T-helper 1 cell treated with Interleukin-12 subunit alpha and Interleukin-12 subunit beta and Interleukin-4 antibody, amounts not matched to agents 30 μg/mL and 1 μg/mL, for 36 hours (primary cell): Measurements from ENCODE around the gene SERTAD2.

ENCODE experiments used
- H3K27ac Mint-ChIP-seq: one replicate; pipeline ENCODE4 v1.8.0; 2021; ENCODE audit warnings: mild to moderate bottlenecking, mixed read lengths
- H3K27me3 Mint-ChIP-seq: one replicate; pipeline ENCODE4 v1.8.0; 2021; ENCODE audit warnings: low read depth, mixed read lengths
- H3K36me3 Mint-ChIP-seq: one replicate; pipeline ENCODE4 v1.8.0; 2021; ENCODE audit warnings: low read depth, mixed read lengths
- H3K4me1 Mint-ChIP-seq: one replicate; pipeline ENCODE4 v1.8.0; 2021; ENCODE audit warnings: low read depth, mixed read lengths
- H3K4me3 Mint-ChIP-seq: one replicate; pipeline ENCODE4 v1.8.0; 2021; ENCODE audit warnings: mild to moderate bottlenecking, moderate library complexity, mixed read lengths
- H3K9me3 Mint-ChIP-seq: one replicate; pipeline ENCODE4 v1.8.0; 2021; ENCODE audit warnings: mixed read lengths

SERTAD2 gene

GRCh38 chr2:64606479-64607363 is 47.0 kb downstream of the SERTAD2 start:
- no peaks in the 10 kb centered on the region for H3K36me3 Mint-ChIP-seq
- peaks cover 15% of the 10 kb centered on the region for H3K27me3 Mint-ChIP-seq
- H3K9me3 Mint-ChIP-seq: peaks cover 16% of the 10 kb centered on the region
- peak overlapping the region; percentile 84 for H3K27ac Mint-ChIP-seq
- H3K4me3 Mint-ChIP-seq: peak overlapping the region; percentile 53
- H3K4me1 Mint-ChIP-seq: peaks cover 25% of the 10 kb centered on the region

DNA sequence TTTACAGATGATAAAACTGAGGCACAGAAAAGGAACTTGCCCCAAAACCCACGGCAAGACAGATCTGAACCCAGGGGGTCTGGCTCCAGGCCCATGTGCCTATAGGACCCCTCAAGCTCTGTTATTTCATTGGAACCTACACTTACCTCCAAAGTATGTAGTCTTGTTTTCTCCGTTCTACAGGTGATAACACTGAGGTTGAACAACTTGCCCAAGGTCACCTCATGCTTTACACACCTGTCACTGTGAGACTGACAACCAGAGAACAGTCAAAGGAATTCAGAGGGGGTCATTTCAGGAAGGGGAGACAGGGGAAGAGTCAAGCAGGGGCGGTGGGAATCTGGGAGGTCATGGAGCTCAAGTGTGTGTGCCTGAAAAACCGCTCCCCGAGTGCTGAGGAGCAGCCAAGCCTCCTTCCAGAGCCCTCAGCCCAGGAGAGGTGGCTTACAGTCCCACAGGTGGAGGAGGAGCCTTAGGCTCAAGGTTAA is 47.7 kb downstream of the SERTAD2 start:
- Mint-ChIP-seq H3K36me3 (no peaks in the 10 kb centered on the region), H3K9me3 (peaks cover 16% of the 10 kb centered on the region), H3K4me1 (peaks cover 25% of the 10 kb centered on the region), H3K27ac (peak overlapping the region; percentile 43), H3K4me3 (peak overlapping the region; percentile 53), H3K27me3 (peaks cover 8% of the 10 kb centered on the region)

DNA sequence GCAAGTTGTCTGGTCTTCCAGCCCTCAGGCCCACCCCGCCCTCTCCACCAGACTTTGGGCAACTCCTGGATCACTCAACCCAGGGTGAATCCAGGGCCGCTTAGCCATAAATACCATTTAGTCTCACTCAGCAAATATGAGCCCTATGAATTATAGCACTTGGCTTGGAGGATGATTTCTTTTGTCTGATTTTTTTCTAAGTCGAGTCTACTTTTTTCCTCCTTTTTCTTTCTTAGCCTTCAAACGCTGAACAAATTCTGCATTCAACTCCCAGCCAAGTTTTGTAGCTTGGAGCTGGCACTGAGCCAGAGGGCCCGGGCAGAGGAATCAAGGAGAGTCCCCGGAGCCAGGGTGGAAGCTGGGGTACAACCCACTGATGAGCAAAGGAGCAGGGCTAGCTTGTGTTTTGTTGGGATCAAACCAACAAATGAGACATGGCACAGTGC is 48.7 kb downstream of the SERTAD2 start:
- Mint-ChIP-seq H3K36me3 (no peaks in the 10 kb centered on the region), H3K4me1 (peaks cover 26% of the 10 kb centered on the region), H3K4me3 (no peak overlapping the region), H3K27ac (no peak overlapping the region), H3K9me3 (peaks cover 16% of the 10 kb centered on the region), H3K27me3 (no peaks in the 10 kb centered on the region)

DNA sequence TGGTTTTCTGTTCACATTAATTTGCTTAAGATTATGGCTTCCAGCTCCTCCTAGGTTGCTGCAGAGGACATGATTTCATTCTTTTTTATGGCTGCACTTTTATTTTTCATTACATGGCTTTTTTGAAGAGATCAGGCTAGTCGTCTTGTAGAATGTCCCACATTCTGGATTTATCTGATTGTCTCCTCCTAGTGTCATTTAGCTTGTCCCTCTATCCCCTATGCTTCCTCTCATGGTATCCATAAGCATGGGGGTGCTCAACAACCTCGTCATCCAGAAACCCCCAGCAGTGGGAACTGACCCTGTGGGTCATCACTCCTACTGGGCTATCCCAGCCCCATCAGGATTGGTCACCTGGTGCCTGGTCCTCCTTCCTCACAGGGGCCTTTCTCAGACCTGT is 49.6 kb downstream of the SERTAD2 start:
- Mint-ChIP-seq H3K9me3 (peaks cover 16% of the 10 kb centered on the region), H3K36me3 (no peaks in the 10 kb centered on the region), H3K27ac (no peak overlapping the region), H3K4me3 (no peak overlapping the region), H3K27me3 (no peaks in the 10 kb centered on the region), H3K4me1 (peaks cover 34% of the 10 kb centered on the region)

GRCh38 chr2:64602436-64602835 is 51.3 kb downstream of the SERTAD2 start:
- Mint-ChIP-seq H3K4me1 (peaks cover 24% of the 10 kb centered on the region), H3K27ac (no peak overlapping the region), H3K27me3 (no peaks in the 10 kb centered on the region), H3K9me3 (peaks cover 16% of the 10 kb centered on the region), H3K36me3 (no peaks in the 10 kb centered on the region), H3K4me3 (no peak overlapping the region)

GRCh38 chr2:64601785-64602391 is 51.8 kb downstream of the SERTAD2 start:
- H3K27me3 Mint-ChIP-seq: no peaks in the 10 kb centered on the region
- H3K9me3 Mint-ChIP-seq: peaks cover 16% of the 10 kb centered on the region
- H3K27ac Mint-ChIP-seq: no peak overlapping the region
- no peak overlapping the region for H3K4me3 Mint-ChIP-seq
- H3K4me1 Mint-ChIP-seq: peaks cover 20% of the 10 kb centered on the region
- no peaks in the 10 kb centered on the region for H3K36me3 Mint-ChIP-seq

GRCh38 chr2:64601034-64601754 is 52.5 kb downstream of the SERTAD2 start:
- no peak overlapping the region for H3K4me3 Mint-ChIP-seq
- no peak overlapping the region for H3K27ac Mint-ChIP-seq
- peaks cover 16% of the 10 kb centered on the region for H3K9me3 Mint-ChIP-seq
- H3K4me1 Mint-ChIP-seq: peaks cover 14% of the 10 kb centered on the region
- H3K27me3 Mint-ChIP-seq: no peaks in the 10 kb centered on the region
- no peaks in the 10 kb centered on the region for H3K36me3 Mint-ChIP-seq

DNA sequence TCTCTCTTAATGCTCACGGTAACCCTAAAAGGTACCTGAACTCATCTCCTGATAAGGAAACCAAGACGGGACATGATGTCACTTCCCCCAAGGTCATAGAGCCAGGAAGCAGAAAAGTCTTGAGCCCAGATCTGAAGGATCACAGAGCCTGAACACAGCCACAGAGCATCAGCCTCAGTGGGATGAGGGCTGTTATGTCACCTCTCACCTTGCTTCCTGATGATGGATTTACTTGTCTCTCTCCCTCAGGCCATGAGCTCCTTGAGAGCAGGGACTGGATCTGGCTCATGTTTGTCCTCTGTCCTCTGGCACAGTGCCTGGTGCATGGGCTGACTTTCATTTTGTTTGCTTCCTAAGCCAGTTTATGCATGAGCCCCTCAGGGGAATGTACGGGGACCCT is 54.2 kb downstream of the SERTAD2 start:
- peaks cover 9% of the 10 kb centered on the region for H3K4me1 Mint-ChIP-seq
- H3K27me3 Mint-ChIP-seq: no peaks in the 10 kb centered on the region
- H3K9me3 Mint-ChIP-seq: peaks cover 11% of the 10 kb centered on the region
- no peak overlapping the region for H3K27ac Mint-ChIP-seq
- no peak overlapping the region for H3K4me3 Mint-ChIP-seq
- no peaks in the 10 kb centered on the region for H3K36me3 Mint-ChIP-seq

- no peaks in the 10 kb centered on the region for H3K9me3 Mint-ChIP-seq
- H3K4me1 Mint-ChIP-seq: peaks cover 9% of the 10 kb centered on the region
- H3K27me3 Mint-ChIP-seq: no peaks in the 10 kb centered on the region
- no peaks in the 10 kb centered on the region for H3K36me3 Mint-ChIP-seq
- no peak overlapping the region for H3K27ac Mint-ChIP-seq
- no peak overlapping the region for H3K4me3 Mint-ChIP-seq
Observed at GRCh38 chr2:64598226-64598625, 55.5 kb downstream of the SERTAD2 start.

- no peaks in the 10 kb centered on the region for H3K9me3 Mint-ChIP-seq
- H3K4me3 Mint-ChIP-seq: no peak overlapping the region
- no peaks in the 10 kb centered on the region for H3K27me3 Mint-ChIP-seq
- peaks cover 15% of the 10 kb centered on the region for H3K36me3 Mint-ChIP-seq
- H3K27ac Mint-ChIP-seq: no peak overlapping the region
- H3K4me1 Mint-ChIP-seq: peaks cover 17% of the 10 kb centered on the region
Observed at GRCh38 chr2:64595397-64596176, 58.1 kb downstream of the SERTAD2 start.

DNA sequence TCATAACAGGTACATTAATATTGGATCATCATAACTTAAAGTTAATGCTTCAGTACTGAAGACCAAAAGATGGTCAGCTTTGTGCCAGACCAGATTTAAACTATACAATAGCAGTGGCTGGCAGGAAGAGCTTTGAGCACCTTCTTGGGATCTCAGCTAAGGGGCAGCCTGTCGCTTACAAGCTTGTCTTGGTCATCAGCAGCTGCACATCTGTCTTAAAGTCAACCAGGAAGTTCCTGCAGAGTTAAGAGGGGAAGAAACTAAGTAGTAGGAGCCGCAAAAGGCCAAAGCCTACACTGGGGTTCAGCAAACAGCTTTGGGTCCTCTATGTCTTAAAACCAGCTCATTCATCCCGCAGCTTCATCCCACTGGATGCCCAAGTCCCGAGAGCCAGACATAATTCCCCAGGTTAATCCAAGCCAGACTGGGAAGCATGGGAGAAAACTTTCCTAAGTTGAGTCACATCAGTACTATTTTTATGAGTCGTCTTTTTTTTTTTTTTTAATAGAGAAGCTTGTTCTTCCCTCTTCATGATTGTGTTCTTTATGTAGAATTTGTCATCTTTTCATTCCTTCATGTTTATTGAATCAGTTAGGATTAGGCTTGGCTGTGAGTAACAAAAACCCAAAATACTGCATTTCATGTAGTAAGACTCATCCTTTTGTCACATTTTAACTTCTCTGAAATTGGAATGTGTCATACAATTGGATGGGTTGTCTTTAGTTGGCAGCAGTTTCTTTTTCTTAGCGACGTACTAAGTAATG is 59.3 kb downstream of the SERTAD2 start:
- Mint-ChIP-seq H3K9me3 (no peaks in the 10 kb centered on the region), H3K4me3 (no peak overlapping the region), H3K27ac (no peak overlapping the region), H3K4me1 (peaks cover 11% of the 10 kb centered on the region), H3K36me3 (peaks cover 24% of the 10 kb centered on the region), H3K27me3 (no peaks in the 10 kb centered on the region)

DNA sequence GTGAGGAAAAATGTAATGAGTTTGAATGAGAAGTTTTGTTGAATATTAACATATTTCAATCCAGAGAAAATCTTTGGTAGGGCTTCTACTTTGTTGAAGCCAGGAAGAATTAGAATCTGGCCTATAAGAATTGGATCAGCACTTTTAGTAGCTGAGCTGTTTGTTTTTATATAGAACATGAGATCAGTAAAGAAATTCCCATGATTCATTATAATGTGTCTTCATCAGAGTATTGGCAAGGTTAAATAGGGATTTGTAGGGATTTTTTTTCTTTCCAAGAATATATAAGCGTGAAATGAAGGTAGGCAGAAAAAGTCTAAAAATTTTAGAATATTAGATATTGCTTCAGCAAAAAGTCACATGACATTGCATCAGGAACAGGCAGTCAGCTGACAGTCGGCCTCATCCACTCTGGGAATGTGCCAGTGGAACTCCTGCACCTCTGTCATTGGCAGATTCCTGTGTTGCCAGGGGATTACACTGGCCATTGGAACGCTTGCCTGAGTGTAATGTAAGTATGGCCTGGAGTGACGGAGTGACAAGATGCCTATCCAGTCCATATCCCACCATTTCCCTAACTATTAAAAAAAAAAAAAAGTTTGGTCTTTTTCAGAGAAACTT is 60.6 kb downstream of the SERTAD2 start:
- H3K9me3 Mint-ChIP-seq: no peaks in the 10 kb centered on the region
- peaks cover 31% of the 10 kb centered on the region for H3K36me3 Mint-ChIP-seq
- no peak overlapping the region for H3K4me3 Mint-ChIP-seq
- H3K27me3 Mint-ChIP-seq: no peaks in the 10 kb centered on the region
- peaks cover 8% of the 10 kb centered on the region for H3K4me1 Mint-ChIP-seq
- no peak overlapping the region for H3K27ac Mint-ChIP-seq

- no peaks in the 10 kb centered on the region for H3K9me3 Mint-ChIP-seq
- peaks cover 14% of the 10 kb centered on the region for H3K4me1 Mint-ChIP-seq
- peaks cover 40% of the 10 kb centered on the region for H3K36me3 Mint-ChIP-seq
- H3K27me3 Mint-ChIP-seq: no peaks in the 10 kb centered on the region
- H3K27ac Mint-ChIP-seq: no peak overlapping the region
- no peak overlapping the region for H3K4me3 Mint-ChIP-seq
Observed at GRCh38 chr2:64591188-64591587, 62.5 kb downstream of the SERTAD2 start.
